ENCODE measurements around the gene DDX49.
"Not testable (repeated sequence)": the region's sequence is repeated elsewhere in the genome, so short reads cannot be mapped to it uniquely, and the experiment has no call there.

DDX49 gene

GRCh38 chr19:18913466-18913865 is 6.0 kb upstream of the DDX49 start:
- no peak for DNase-seq

DNA sequence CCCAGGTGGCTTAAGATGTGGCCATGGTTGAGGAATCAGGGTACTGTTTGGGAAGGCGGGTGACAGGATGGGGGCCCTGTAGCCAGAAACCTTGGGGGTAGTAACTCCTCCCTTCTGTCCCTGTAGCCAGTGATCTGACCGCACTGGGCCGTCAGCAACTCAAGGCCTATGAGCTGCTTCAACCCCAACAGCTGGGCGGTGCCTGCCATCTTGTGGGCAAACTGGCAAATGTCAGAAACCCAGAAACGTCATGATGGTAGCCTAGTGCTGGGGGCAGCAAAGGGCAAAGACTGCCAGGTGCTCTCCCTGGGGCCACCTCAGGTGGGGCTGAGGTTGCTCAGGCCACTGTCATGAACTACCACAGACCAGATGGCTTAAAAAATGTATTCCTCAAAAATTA is 3.9 kb upstream of the DDX49 start:
- DNase-seq: no peak

GRCh38 chr19:18917593-18917992 is 1.9 kb upstream of the DDX49 start:
- DNase-seq: not testable (repeated sequence)

DNA sequence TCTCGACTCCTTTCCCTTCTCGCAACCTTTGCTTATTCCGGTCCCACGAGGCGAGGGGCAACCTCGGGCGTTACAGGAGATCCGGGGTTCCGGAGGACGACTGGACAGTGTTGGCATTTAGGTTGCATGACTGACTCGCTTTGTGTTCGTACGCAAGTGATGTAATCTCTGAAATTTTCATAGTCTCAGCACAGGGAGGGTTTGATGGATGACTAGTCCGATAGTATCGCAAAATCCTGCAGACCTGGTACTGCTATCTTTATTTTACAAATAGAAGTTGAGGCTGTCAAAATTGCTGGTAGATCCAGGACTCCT is 342 bp downstream of the DDX49 start:
- no peak for DNase-seq

DNA sequence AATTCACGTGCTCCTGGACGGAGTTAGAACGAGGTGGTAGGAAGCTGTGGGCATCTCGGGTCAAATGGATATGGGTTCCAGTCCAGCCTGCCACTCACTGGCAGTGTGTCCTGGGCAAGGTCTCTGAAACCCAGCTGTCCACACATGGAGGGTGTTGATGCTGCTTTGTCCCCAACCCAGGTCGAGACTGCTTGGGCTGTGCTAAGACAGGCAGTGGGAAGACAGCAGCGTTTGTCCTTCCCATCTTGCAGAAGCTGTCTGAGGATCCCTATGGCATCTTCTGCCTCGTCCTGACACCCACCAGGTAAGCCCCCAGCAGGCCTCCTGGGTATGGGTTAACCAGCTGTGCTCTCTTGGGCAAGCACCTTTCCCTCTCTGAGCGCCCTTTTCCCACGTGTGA is 885 bp downstream of the DDX49 start:
- no peak for DNase-seq

DNA sequence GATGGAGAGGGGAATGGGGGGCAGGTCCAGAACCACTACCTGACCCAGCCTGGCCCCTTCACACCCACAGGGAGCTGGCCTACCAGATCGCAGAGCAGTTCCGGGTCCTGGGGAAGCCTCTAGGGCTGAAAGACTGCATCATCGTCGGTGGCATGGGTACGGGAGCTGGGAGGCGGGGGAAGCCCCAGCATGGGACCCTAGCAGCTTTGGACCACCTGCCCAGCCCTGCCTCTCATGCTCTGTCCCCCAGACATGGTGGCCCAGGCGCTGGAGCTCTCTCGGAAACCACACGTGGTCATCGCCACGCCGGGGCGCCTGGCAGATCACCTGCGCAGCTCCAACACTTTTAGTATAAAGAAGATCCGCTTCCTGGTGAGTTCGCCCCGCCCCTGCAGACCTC is 2.1 kb downstream of the DDX49 start:
- DNase-seq: no peak

DNA sequence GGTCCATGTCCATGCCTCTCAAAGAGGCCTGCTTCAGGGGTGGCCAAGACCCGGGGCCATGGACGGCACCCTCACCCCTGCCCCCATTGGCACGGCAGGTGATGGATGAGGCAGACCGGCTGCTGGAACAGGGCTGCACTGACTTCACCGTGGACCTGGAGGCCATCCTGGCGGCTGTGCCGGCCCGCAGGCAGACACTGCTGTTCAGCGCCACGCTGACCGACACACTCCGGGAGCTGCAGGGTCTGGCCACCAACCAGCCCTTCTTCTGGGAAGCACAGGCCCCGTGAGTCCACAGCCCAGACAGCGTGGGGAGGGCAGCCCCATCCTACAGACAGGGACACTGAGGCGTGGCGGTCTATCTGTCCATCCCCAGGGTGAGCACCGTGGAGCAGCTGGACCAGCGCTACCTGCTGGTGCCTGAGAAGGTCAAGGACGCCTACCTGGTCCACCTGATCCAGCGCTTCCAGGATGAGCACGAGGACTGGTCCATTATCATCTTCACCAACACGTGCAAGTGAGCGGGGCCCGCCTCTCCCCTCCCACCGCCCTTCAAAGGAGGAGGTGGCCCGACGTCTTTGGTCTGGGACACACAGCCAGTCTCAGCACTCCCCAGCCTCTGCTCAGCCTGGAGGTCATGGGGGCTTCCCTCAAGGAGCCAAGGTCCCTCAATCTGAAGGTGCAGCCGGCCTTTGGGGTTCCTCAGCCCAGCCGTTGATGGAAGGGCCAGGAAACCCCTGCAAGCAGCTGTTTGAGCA is 2.9 kb downstream of the DDX49 start:
- no peak for DNase-seq

GRCh38 chr19:18924684-18925213 is 5.2 kb downstream of the DDX49 start:
- DNase-seq: no peak

DNA sequence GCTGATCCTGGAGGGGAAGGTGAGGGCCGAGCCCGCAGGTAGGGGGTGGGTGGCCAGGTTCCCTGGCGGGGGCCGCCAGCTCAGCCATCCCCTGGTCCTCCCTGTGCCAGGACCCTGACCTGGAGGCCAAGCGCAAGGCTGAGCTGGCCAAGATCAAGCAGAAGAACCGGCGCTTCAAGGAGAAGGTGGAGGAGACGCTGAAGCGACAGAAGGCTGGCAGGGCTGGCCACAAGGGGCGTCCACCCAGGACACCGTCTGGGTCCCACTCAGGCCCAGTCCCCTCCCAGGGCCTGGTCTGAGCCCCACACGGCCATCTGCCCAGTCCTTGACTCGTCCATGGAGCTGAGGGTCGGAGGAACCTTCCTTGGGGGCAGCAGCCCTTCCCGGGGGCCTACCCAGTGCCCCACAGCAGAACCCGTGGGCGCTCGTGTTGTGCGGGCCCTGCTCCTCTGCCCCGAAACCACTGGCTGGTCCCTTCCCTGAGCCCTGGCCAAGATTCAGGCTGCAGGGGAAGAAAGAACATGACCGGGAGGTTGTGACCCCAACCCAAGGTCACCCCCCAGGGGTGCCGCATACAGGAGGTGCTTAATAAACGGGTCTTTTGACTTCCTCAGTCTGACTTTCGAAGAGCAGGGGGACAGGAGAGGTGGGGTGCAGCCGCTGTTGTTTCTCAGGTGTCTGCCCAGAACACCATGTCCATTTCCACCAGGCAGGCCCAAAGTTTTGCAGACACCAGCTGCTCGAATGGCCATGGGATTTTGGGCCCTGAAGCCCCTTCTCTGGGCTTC is 8.7 kb downstream of the DDX49 start:
- DNase-seq: no peak

- no peak for DNase-seq
Measured at GRCh38 chr19:18929311-18929710, 9.8 kb downstream of the DDX49 start.

DNA sequence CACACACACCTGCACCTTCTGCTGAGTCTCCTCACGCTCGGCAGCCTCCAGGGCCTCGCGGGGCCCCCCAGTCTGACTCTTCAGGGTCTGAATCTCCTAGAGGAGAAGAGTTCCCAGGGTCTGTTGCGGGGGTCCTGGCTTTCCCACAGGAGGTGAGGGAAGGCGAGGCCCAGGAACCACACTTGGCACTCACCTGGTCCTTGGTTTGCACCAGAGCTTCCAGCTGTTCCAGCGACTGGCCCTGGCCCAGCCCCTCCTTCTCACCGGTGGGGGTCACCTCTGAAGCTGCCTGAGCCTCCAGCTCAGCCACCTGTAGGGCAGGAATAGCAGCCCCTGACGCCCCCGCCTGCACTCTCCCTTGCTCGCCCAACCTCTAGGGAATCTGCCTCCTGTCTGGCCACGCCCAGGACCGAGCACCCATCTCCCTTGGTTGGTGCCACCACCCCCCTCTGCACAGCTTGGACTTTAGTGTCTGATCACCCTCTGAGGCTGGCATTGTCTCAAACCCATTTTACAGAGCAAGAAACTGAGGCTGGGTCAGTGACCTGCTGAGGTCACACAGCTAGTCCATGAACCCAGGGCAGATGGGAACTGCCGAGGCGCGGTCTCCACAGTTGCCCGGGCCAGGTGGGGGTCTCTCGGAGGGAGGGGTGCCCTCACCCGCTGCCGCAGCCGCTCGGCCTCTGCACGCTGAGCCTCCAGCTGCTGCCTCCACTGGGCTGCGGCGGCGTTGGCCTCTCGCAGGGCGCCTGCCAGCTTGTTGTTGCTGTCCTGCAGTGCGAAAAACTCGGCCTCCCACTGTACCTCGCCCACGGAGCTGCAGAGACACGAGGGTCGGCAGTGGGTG is 12.0 kb downstream of the DDX49 start:
- peak; percentile 58 for DNase-seq

GRCh38 chr19:18932216-18932841 is 12.8 kb downstream of the DDX49 start:
- peak; percentile 87 for DNase-seq

GRCh38 chr19:18933297-18933696 is 13.8 kb downstream of the DDX49 start:
- no peak for DNase-seq

GRCh38 chr19:18939163-18939562 is 19.6 kb downstream of the DDX49 start:
- DNase-seq: no peak

GRCh38 chr19:18939922-18940768 is 20.6 kb downstream of the DDX49 start:
- DNase-seq: no peak

DNA sequence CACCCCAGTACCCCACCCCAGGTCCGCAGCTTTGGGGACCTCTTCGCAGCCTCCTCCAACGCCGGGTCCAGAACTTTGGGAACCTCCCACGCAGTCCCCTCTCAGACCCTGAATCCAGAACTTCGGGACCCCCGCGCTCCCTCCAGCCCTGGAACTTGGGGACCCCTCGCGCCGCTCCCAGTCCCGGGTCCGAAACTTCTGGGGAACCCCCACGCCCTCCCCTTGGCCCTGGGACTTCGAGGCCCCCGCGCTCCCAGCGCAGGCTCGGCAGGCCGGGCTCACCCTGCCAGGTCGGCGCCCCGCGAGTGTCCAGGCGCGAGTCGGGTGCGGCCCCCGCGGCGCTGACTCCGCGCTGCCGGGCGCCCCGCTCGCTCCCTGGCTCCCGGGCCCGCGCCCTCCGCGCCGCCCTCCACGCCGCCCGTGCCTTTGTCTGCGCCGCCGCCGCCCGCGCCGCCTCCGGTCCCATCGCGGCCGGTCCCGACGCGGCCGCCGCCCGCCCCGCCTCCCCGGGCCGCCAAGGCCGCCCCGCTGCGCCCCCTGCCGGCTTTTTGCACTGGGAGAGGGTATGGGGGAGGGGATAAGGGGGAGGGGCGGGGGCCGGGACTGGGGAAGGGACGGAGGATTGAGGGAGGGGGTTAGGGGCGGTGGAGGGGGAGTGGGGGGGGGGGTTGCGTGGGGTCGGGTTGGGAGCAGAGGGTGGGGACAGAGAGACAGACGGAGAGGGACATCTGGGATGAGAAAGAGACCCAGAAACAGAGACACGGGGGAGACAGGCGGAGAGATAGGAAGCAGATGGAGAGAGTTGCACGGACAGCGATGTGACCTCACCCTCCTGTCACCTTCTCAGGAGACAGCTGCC is 21.5 kb downstream of the DDX49 start, which contains the start of gene HOMER3:
TSS of gene HOMER3 (minus strand) at position 449 of the 859 bp plus-strand sequence. CDS start 2,235 bp downstream, outside the sequence.
- peak; percentile 90 for DNase-seq

DNA sequence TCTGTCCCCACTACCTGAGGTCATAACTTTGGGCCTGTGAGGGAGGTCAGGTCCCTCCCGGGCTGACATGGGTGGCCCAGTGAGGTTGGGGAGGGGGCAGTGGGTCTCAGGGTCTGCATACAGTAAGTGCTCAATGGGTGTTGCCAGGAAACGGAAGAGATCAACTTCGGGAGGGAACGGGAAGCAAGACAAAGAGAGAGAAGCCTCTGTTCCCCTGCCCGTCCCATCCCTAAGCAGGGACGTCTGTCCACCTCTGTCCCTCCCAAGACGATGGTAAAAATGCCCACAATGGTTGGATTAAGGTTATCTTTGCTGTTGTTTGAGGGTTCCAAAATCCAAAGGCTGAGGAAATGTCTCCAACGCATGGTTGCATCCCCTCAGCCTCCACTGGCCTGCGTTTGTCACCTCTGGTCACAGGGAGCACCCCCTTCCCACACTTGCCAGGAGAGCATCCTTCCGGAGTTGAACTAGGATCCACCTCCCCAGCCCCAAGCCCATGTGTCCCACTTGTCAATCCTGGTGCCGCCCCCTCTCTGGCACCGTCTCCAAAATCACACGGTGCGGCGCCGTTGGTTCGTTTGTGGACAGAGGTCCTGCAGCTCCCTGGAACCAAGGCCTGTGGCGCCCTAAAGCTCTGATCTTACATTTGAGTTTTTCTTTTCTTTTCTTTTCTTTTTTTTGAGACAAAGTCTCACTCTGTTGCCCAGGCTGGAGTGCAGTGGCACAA is 22.3 kb downstream of the DDX49 start:
- no peak for DNase-seq

- no peak for DNase-seq
Measured at GRCh38 chr19:18942692-18943091, 23.2 kb downstream of the DDX49 start.

DNA sequence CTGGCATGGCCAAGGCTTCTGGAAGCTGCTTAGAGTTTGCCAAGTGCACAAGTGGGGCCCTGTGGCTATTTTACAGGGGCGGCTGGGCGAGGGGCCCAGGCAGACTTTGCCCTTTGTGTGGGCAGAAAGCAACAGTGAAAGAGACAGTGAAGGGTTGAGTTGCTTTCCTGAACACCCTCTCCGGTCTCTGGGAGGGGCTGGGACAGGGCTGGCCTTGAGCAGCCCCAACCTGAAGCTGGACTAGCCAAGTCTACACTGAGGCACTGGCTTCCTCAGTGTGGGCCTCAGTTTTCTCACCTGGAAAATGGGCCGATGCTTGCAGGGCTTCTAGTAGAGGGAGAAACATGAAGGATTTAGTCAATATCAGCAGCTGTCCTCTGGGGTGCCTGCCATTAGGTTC is 23.9 kb downstream of the DDX49 start:
- no peak for DNase-seq

DNA sequence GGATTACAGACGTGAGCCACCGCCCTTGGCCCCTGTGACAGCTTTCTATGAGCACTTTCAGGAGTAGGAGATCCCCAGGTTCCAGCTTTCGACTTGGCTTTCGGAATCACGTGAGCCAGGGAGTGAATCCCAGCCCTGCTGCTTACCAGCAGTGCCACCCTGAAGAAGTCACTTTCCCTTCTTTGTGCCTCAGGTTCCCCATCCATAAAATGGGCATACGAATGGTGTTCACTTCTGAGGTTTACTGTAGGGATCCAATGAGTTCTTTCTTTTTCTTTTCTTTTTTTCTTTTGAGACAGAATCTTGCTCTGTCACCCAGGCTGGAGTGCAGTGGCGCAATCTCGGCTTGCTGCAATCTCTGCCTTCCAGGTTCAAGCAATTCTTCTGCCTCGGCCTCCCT is 25.8 kb downstream of the DDX49 start:
- no peak for DNase-seq

Data from activated CD8-positive, alpha-beta memory T cell treated with anti-CD3 and anti-CD28 coated beads for 24 hours (primary cell).